ENCODE measurements around the gene ELL.
"Not testable (repeated sequence)": the region's sequence is repeated elsewhere in the genome, so short reads cannot be mapped to it uniquely, and the experiment has no call there.

The ELL gene

GRCh38 chr19:18529782-18530181 lies 7.9 kb upstream of the ELL start:
- no peak for DNase-seq

- no peak for DNase-seq
These were observed 4.4 kb upstream of the ELL start for GRCh38 chr19:18526316-18526715.

- no peak for DNase-seq
These were observed 2.0 kb upstream of the ELL start for GRCh38 chr19:18523841-18524240.

- not testable (repeated sequence) for DNase-seq
These were observed 1.1 kb upstream of the ELL start for GRCh38 chr19:18522862-18523440.

GRCh38 chr19:18522124-18522861 lies 423 bp upstream of the ELL start:
- peak; percentile 100 for DNase-seq

- peak; percentile 47 for DNase-seq
These were observed 800 bp downstream of the ELL start for GRCh38 chr19:18520848-18521691.

- DNase-seq, result peak; percentile 51
These were observed 1.7 kb downstream of the ELL start for GRCh38 chr19:18519962-18520847.

- no peak for DNase-seq
These were observed 3.2 kb downstream of the ELL start for GRCh38 chr19:18518639-18519038.

- no peak for DNase-seq
These were observed 4.3 kb downstream of the ELL start for GRCh38 chr19:18517606-18518005.

GRCh38 chr19:18515959-18516358 lies 5.9 kb downstream of the ELL start:
- no peak for DNase-seq

GRCh38 chr19:18514800-18515682 lies 6.8 kb downstream of the ELL start:
- peak; percentile 92 for DNase-seq

GRCh38 chr19:18513868-18514267 lies 8.0 kb downstream of the ELL start:
- no peak for DNase-seq

- no peak for DNase-seq
These were observed 11.7 kb downstream of the ELL start for GRCh38 chr19:18510216-18510615.

GRCh38 chr19:18508585-18508984 lies 13.3 kb downstream of the ELL start:
- no peak for DNase-seq

GRCh38 chr19:18507727-18508440 lies 14.0 kb downstream of the ELL start:
- DNase-seq, result no peak

GRCh38 chr19:18507021-18507726 lies 14.7 kb downstream of the ELL start:
- no peak for DNase-seq

- DNase-seq, result no peak
These were observed 15.6 kb downstream of the ELL start for GRCh38 chr19:18506101-18506930.

- no peak for DNase-seq
These were observed 16.8 kb downstream of the ELL start for GRCh38 chr19:18504886-18505610.

Measured in suppressor macrophage treated with lipopolysaccharide for 4 hours (primary cell).